GM18951 (cell line): ENCODE measurements around the gene AHSG.

Experiments used
- POLR2A ChIP-seq: IDR thresholded peaks from 4 replicates; pipeline ENCODE4 v1.6.1; 2011; ENCODE audit warnings: mild to moderate bottlenecking; ENCODE audit not compliant: insufficient read length, insufficient read depth; ENCODE audit errors: extremely low read depth
- in situ Hi-C: fragments of 300-500 bp; cut with MboI; formaldehyde crosslinking; loops from one replicate; pipeline ENCODE4 v1.12.0; 2022; ENCODE audit warnings: low sequenced_read_pairs, mixed read lengths, inconsistent platforms; ENCODE audit not compliant: unreplicated experiment

Gene AHSG

DNA sequence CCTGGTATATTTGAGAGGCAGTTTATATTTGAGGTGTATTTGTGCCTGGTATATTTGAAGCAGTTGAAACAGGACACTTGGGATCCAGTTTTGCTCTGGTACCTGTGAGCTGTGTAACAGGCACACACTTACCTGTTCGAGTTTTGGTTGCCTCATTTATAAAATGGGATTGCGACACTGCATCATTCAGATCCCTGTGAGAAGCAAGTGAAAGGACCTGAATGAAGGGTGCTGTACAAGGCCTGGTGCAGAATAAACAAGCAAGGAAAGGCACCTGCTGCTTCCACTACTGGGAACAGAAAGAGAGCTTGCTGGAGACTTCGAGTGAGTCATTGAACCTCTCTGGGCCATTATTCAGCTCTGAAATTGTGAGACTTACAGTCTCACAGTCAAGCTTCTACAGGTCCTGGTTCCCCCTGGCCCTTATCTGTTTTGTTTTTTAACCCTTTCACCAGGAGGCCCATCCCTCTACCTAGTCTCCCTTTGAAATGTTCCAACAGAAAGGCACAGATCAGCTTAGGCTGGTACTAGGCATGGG lies 38.9 kb downstream of the AHSG start:
- in situ Hi-C loops = no loop called here
- no peak for TF ChIP-seq POLR2A

DNA sequence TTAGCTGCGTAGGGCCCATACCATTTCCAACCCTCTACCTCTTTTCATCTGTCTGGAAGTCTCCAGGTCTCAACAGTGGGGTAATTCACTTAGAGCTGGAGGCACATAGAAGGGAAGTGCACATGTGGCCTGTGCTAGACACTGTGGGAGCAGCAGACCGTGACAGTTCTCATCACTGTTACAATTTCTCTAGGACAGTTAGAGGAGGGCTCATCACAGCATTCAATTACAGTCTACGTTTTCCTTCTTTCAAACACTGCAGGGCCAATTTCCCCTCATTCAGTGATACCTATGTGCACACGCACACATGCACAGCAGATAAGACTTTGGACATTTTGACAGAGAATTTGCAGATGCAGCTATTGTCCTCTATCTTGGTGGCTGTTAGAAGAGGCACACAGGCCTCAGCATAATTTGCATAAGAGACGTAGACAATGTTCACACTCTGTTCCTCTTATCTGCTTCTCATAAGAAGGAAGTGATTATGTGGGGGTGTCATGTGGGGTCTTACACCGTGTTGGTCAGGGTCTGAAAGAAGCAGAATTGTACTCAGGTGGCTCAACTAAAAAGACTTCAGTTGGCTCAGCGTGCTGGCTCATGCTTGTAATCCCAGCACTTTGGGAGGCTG lies 40.3 kb downstream of the AHSG start:
- in situ Hi-C loops = no loop called here
- TF ChIP-seq POLR2A = no peak

DNA sequence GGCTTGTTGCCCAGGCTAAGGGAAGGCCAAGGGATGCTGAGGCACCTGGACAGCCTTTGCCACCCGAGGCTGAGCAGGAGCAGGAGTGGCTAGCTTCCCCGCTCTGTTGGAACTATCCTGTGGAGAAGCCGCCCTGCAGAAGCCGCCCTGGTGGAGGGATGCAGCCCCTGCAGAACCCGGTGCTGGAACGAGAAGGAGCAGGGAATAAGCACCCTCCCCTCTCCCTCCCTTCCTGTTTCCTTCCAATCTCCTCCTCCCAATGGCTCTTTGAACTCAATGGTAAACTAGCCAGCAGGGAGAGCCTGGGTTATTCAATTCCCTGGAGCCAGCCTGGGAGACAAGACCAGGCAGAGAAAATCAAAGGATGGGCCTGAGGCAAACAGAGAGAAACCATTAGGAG lies 41.1 kb downstream of the AHSG start:
- in situ Hi-C loops = no loop called here
- no peak for TF ChIP-seq POLR2A

DNA sequence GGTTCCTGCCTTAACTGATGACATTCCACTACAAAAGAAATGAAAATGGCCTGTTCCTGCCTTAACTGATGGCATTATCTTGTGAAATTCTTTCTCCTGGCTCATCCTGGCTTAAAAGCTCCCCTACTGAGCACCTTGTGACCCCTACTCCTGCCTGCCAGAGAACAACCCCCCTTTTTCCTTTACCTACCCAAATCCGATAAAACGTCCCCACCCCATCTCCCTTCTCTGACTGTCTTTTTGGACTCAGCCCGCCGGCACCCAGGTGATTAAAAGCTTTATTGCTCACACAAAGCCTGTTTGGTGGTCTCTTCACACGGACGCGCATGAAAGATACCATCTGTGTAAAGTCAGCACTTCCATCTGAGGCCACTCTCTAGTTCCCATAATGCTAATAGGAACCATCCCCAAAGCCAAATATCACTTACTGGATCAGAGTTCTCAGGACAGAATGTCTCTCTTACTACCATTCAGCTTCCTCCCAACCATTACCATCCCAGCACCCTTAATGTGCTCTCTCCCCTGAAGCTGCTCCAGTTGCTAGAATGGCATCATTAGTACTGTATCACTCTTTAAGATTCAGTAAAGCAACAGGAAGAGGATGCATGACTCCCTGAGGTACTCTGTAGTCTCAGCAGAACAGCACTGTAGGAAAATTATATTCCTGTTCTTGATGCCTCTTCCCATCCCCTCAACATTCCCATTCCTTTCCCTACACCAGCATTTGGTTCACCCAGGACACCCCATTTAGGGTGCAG lies 50.7 kb downstream of the AHSG start:
- in situ Hi-C loops = no loop called here
- no peak for TF ChIP-seq POLR2A

DNA sequence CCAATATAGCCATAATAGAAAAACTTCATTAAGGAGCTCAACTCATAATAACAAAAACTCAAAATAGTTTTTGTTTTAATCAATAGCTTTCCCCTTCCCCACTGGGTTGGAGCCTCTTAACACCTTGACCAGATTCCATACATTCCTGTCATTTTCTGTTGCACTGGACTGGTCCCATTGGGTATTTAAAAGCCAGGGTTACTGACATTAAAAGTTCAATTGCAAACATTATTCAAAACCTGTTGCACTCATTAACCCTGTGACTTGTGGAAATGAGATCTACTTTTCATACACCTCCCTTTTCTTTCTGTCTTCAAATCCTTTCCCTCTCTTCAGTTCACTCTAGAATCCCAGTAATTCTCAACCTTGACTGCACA lies 51.2 kb downstream of the AHSG start:
- TF ChIP-seq POLR2A = no peak
- in situ Hi-C loops = no loop called here

DNA sequence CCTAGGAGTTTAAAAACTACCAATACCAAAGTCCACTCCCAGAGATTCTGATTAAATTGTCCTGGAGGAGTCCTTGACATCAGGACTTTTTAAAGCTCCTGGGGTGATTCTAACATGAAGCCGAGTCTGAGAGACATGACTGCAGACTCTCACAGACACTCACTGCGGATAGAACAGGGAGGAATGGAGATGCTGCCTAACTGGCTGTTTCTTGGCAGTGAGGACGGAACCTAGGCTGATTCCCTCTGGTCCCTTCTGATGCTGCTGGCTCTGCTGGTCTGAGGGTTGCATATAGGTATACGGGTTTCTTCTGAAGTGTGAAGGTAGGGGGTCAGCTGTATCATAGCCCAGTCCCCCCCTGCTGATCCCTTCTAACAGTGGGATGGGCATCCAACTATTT lies 51.6 kb downstream of the AHSG start:
- in situ Hi-C loops = no loop called here
- no peak for TF ChIP-seq POLR2A

DNA sequence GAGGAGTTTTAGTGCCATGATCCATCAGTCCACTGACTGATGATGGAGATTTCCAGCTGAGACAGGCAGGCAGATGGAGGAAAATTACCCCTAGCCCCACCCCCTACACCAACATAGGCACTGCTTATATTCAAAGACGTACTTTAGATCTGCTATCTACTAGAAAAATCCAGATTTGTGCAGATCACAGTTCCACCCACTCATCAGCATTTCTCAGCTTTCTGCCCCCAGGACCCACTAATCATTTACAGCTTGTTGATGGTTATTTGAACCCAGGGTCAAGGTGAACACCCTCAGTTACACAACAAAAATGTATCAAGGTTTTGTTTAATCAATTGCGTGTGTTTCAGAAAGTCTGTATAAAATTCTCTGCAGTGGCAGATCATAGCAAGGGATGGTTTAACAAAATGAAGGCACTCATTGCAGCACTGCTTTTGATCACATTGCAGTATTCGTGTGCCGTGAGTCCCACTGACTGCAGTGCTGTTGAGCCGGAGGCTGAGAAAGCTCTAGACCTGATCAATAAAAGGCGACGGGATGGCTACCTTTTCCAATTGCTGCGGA lies 52.8 kb downstream of the AHSG start, which contains the start of gene HRG:
Gene HRG (plus strand): TSS at position 390 of the 564 bp plus-strand sequence. CDS start 18 bp downstream, at position 408.
- no peak for TF ChIP-seq POLR2A
- in situ Hi-C loops = no loop called here

DNA sequence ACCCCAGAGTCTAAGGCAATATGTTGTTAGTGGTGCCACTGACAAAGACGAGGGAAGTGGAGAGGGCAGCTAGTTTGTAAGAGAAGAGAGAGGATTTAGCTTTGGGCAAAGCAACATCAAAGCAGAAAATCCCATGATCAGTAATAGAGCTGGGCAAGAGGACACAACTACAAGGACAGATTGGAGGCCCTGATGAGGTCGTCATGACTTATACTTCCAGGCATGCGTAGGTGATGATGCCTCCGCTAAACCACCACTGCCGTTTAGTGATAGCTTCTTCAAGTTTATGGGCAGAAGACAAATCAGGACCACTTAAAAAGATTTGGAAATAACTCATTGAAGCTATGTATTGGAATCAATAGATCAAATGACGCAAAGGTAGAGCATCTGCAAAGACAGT lies 55.6 kb downstream of the AHSG start:
- no peak for TF ChIP-seq POLR2A
- in situ Hi-C loops = no loop called here

DNA sequence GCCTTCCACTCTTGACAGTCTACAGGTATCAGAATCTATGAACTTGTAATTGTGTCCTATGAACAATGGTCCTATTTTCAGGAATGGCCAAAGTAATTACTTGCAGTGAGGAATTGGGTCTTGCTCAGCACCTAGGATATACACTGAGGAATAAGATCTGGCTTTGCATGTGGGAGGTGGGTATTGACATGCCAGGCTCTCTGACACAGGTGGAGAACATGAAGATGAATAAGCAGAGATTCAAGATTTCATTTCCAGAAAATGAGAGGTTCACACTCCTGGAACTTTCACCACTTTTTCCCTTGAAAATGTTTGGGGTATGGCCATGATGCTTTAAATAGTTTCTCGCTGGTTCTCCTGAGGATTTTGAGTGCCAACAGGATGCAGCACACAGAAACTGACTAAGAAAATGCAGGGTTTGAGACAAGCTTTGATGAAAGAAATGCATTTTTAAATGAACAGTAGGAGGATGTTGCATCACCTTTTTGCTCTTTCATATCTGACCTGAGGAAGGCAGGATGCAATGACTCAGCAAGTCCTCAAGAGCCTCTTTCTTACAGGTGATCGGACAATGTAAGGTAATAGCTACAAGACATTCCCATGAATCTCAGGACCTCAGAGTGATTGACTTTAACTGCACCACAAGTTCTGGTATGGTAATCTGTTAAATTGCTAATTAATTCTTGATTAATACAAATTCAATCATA lies 56.7 kb downstream of the AHSG start:
- TF ChIP-seq POLR2A = no peak
- in situ Hi-C loops = no loop called here

DNA sequence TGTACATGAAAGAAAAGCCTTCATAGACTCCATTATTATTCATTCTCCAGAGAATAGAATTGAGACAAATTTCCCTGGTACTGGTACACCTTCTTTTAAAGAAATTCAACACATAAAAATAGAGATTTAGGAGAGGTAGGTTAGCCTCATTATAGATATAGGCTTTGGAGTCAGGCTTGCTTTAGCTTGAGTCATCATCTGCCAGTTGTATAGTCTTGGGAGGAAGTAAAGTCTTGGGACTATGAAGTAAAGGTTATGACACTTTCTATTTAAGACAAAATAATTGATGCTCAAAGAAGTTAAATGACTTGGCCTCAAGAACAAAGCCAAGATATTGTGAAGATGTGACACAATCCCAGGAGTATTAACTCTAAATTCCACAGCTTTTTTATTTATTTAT lies 57.3 kb downstream of the AHSG start:
- in situ Hi-C loops = no loop called here
- no peak for TF ChIP-seq POLR2A
